Mucosa of descending colon (tissue), 3 donors: Measurements from ENCODE around the gene TMTC2. TPM values are rescaled to one million over a fixed set of nuclear protein-coding genes. Genes with fewer than 3 reads are reported as not detected.
A peak's percentile ranks its signal among the peaks of the same experiment; 100 is the strongest.

ENCODE experiments used
- ATAC-seq: fragments of 200-7000 bp; cut with Tn5 transposase; one replicate; pipeline ENCODE4 v1.9.1; 2020; ENCODE audit warnings: mild to moderate bottlenecking, moderate library complexity
- DNase-seq, 3 donors: peaks; one replicate each; pipeline ENCODE4 v3.0.0-alpha.2; 2020
- H3K36me3 ChIP-seq: fragments of 200-600 bp; one replicate; pipeline ENCODE4 v1.8.0; 2021; ENCODE audit warnings: low read depth, mild to moderate bottlenecking
- H3K4me1 ChIP-seq: fragments of 200-600 bp; one replicate; pipeline ENCODE4 v1.8.0; 2021; ENCODE audit warnings: low read depth, mild to moderate bottlenecking
- H3K4me3 ChIP-seq: fragments of 200-600 bp; one replicate; pipeline ENCODE4 v1.8.0; 2021; ENCODE audit warnings: mild to moderate bottlenecking
- H3K9me3 ChIP-seq: fragments of 200-600 bp; one replicate; pipeline ENCODE4 v1.8.0; 2021; ENCODE audit warnings: mild to moderate bottlenecking
- intact Hi-C, 2 donors: fragments of 100-400 bp; cut with DNase I in 1 of 2; cut with micrococcal nuclease in 1 of 2; formaldehyde crosslinking; loops; one replicate each; pipeline versions ENCODE4 v1.11.0 to v1.11.1; 2022; cut with DNase I, micrococcal nuclease
- total RNA-seq, 3 donors: library from RNA; stranded (reverse); fragmentation: NEBNext Ultra II Directional in 2 of 3; extraction: Animal tissue kit (Norgen Biotek cat#: 25700) in 2 of 3; gene quantifications; one replicate each; pipeline versions ENCODE4 v1.2.1 to v1.2.4, GENCODE V29; 2021 to 2023
- TF ChIP-seq, protein P1 (sequence below): fragments of 200-600 bp; IDR thresholded peaks from one replicate; pipeline ENCODE4 v1.8.0; 2022; ENCODE audit warnings: antibody characterized with exemption, mild to moderate bottlenecking
- donor health status: DM: no; HTN: no; CAD: no; lungs with moderate emphysema.
- donor health status: DM: no; HTN: no; CAD: no.
- donor health status: DM: no; HTN: yes; CAD: no.

Gene TMTC2
- total RNA-seq, 3 donors from 2014 or later, result 13.3 to 40.4 (median 14.6) TPM

DNA sequence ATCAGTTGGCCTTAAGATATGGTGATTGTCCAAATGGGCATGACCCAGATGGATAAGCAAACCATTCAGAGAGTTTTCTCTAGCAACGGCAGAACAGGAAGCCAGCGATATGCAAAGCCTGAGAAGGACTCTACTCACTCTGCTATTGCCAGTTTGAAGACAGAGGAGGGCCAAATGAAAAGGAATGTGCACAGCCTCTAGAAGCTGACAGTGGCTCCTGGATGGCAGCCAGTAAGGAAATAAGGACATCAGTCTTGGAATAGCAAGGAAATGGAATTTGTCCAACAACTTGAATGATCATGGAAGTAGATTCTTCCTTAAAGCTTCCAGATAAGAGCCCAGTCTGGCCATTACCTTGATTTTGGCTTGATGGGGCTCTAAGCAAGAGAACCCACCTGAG, 60.0 kb downstream of the TMTC2 start:
- TF ChIP-seq, protein P1, sequence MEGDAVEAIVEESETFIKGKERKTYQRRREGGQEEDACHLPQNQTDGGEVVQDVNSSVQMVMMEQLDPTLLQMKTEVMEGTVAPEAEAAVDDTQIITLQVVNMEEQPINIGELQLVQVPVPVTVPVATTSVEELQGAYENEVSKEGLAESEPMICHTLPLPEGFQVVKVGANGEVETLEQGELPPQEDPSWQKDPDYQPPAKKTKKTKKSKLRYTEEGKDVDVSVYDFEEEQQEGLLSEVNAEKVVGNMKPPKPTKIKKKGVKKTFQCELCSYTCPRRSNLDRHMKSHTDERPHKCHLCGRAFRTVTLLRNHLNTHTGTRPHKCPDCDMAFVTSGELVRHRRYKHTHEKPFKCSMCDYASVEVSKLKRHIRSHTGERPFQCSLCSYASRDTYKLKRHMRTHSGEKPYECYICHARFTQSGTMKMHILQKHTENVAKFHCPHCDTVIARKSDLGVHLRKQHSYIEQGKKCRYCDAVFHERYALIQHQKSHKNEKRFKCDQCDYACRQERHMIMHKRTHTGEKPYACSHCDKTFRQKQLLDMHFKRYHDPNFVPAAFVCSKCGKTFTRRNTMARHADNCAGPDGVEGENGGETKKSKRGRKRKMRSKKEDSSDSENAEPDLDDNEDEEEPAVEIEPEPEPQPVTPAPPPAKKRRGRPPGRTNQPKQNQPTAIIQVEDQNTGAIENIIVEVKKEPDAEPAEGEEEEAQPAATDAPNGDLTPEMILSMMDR, result no peak
- Histone ChIP-seq H3K4me1 (no peaks in the 10 kb centered on the region), H3K9me3 (no peaks in the 10 kb centered on the region), H3K4me3 (no peak overlapping the region), H3K36me3 (no peaks in the 10 kb centered on the region)
- ATAC-seq (no peak), DNase-seq (peak in 1 of 3 donors; percentile 4)
- intact Hi-C loops, result no loop called here

DNA sequence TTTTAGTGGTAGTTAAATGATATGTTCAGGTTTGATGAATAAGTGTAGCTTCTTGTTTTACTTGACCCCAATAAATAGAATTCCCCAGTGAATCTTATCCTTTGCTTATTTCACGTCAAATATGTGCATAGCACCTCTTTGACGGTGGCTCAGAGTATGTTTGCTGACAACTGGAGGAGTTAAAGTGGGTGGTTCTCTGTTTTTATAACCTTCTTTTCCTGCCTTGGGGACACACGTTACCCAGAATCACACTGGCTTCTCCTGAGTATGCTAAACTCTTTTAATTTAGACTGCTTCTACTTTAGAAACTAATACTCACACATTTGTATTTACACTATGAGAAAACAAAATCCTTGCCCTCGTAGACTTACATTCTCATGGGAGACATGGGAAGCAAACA, 62.3 kb downstream of the TMTC2 start:
- no peaks in the 10 kb centered on the region for H3K4me1 ChIP-seq
- TF ChIP-seq, protein P1, result no peak
- H3K4me3 ChIP-seq, result no peak overlapping the region
- no peaks in the 10 kb centered on the region for H3K36me3 ChIP-seq
- no peak for DNase-seq
- ATAC-seq, result no peak
- no peaks in the 10 kb centered on the region for H3K9me3 ChIP-seq
- intact Hi-C loops, result no loop called here

DNA sequence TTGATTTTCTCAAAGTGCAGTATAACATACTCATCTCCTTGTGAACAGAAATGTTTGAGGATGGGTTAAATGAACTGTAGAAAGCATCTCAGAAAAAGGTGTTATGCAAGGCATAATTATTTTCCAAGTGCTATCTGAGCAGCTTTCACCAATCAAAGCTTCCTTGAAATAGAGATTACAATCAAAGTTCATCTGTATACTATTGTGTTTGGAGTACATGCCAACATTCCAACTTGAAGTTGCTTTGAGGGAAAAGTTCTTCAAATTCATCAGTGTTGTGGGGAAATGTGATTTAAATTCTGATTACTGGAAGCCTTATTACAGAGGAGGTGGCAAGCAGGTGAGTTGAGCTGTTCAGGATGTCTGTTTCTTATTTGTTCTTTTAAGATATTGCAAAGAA, 68.2 kb downstream of the TMTC2 start:
- Histone ChIP-seq H3K36me3 (no peaks in the 10 kb centered on the region), H3K9me3 (no peaks in the 10 kb centered on the region), H3K4me1 (no peaks in the 10 kb centered on the region), H3K4me3 (no peak overlapping the region)
- intact Hi-C loops, result no loop called here
- TF ChIP-seq, protein P1, result no peak
- no peak for ATAC-seq
- no peak for DNase-seq

GRCh38 chr12:82756303-82756702, 69.6 kb downstream of the TMTC2 start:
- Histone ChIP-seq H3K4me1 (no peaks in the 10 kb centered on the region), H3K4me3 (no peak overlapping the region), H3K36me3 (no peaks in the 10 kb centered on the region), H3K9me3 (no peaks in the 10 kb centered on the region)
- intact Hi-C loops, result no loop called here
- DNase-seq (no peak), ATAC-seq (no peak)
- TF ChIP-seq, protein P1, result no peak

GRCh38 chr12:82757059-82757458, 70.4 kb downstream of the TMTC2 start:
- H3K9me3 ChIP-seq, result no peaks in the 10 kb centered on the region
- DNase-seq (no peak), ATAC-seq (no peak)
- no peaks in the 10 kb centered on the region for H3K4me1 ChIP-seq
- H3K4me3 ChIP-seq, result no peak overlapping the region
- intact Hi-C loops, result no loop called here
- no peaks in the 10 kb centered on the region for H3K36me3 ChIP-seq
- TF ChIP-seq, protein P1, result no peak

DNA sequence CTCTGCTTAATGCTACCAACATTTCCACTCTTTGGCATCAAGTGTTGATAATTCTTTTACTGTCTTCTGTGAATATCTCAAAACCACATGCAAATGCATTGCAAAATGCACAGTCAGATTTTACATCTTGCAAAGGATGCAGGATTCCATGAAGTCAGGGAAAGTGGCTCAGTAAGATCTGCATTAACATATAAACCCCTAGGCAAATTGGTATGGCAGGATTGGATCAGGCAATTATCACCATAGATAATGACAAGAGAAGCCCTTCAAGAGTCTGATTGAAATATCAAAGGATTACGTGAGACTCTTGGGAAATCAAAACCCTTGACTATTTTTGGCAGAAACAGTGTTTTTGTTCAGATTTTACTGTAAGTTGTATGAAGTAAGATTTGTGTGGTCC, 71.0 kb downstream of the TMTC2 start:
- TF ChIP-seq, protein P1, result no peak
- DNase-seq (no peak), ATAC-seq (no peak)
- Histone ChIP-seq H3K36me3 (no peaks in the 10 kb centered on the region), H3K4me1 (no peaks in the 10 kb centered on the region), H3K4me3 (no peak overlapping the region), H3K9me3 (no peaks in the 10 kb centered on the region)
- intact Hi-C loops, result no loop called here
